K562 (cell line): Measurements from ENCODE around the gene EME2. TPM values are rescaled to one million over a fixed set of nuclear protein-coding genes. Genes with fewer than 3 reads are reported as not detected.
A peak's percentile ranks its signal among the peaks of the same experiment; 100 is the strongest.

Experiments
- ATF7 ChIP-seq: fragments of 450-650 bp; IDR thresholded peaks from 2 replicates; pipeline ENCODE4 v1.7.1; 2014; ENCODE audit warnings: mild to moderate bottlenecking, moderate library complexity
- GTF2E2 ChIP-seq: fragments of 200-800 bp; sonication (Bioruptor generic); IDR thresholded peaks from 2 replicates; pipeline ENCODE4 v1.6.1; 2016; ENCODE audit warnings: missing genetic modification characterization, missing compliant biosample characterization
- MAX ChIP-seq: sonication (generic); formaldehyde crosslinking; IDR thresholded peaks from 2 replicates; pipeline ENCODE4 v1.9.0; 2022; ENCODE audit warnings: mild to moderate bottlenecking, missing genetic modification reagents
- MLX ChIP-seq, 2 experiments: fragments of 450-650 bp in 1 of 2; sonication (generic) in 1 of 2; formaldehyde crosslinking; conservative IDR thresholded peaks; 2 replicates each; pipeline versions ENCODE4 v1.4.0 to v1.8.1; 2020 to 2022; ENCODE audit warnings: mild to moderate bottlenecking in 1 of 2, missing genetic modification reagents in 1 of 2
- SIN3A ChIP-seq, 2 experiments: fragments of 150-350 bp in 1 of 2; IDR thresholded peaks; 2 replicates each; pipeline ENCODE4 v1.6.1; 2011 to 2016; ENCODE audit warnings: borderline replicate concordance in 2 of 2, low read depth in 2 of 2, low read length in 2 of 2, mild to moderate bottlenecking in 2 of 2, moderate library complexity in 2 of 2; ENCODE audit not compliant: control insufficient read depth in 1 of 2
- WHSC1 ChIP-seq: IDR thresholded peaks from one replicate; pipeline ENCODE4 v1.6.1; 2012; ENCODE audit warnings: low read length, control low read depth, inconsistent platforms
- ZNF232 ChIP-seq: sonication (generic); formaldehyde crosslinking; IDR thresholded peaks from 2 replicates; pipeline ENCODE4 v1.8.0; 2022; ENCODE audit warnings: mild to moderate bottlenecking, missing genetic modification reagents
- ZNF280A ChIP-seq: fragments of 450-650 bp; IDR thresholded peaks from 2 replicates; pipeline ENCODE4 v1.6.1; 2018; ENCODE audit warnings: mild to moderate bottlenecking, low read depth; ENCODE audit not compliant: partially characterized antibody
- ZNF431 ChIP-seq: sonication (generic); formaldehyde crosslinking; IDR thresholded peaks from 2 replicates; pipeline ENCODE4 v1.8.0; 2022; ENCODE audit warnings: mild to moderate bottlenecking, missing genetic modification reagents
- ZNF592 ChIP-seq: fragments of 450-650 bp; IDR thresholded peaks from 2 replicates; pipeline ENCODE4 v1.6.1; 2017; ENCODE audit warnings: antibody characterized with exemption, mild to moderate bottlenecking
- polyA plus RNA-seq, 8 experiments: library from polyadenylated mRNA; depleted of rRNA in 4 of 8; stranded (reverse) in 5 of 8; unstranded in 3 of 8; fragments of >200 nt; fragmentation: Nextera tagmentation in 2 of 8; fragmentation: Illumina TruSeq in 1 of 8; extraction: Ambion mirVana in 2 of 8; extraction: Trizol in 1 of 8; gene quantifications; 2 replicates each; pipeline versions ENCODE4 v1.2.1 to v1.2.3, GENCODE V29; 2011 to 2014; ENCODE audit warnings: inconsistent platforms in 1 of 8, missing spikeins in 1 of 8
- total RNA-seq, 7 experiments: library from RNA; depleted of rRNA in 6 of 7; stranded (reverse); fragments of >200 nt in 6 of 7; fragmentation: Illumina TruSeq in 2 of 7; extraction: Trizol in 2 of 7; gene quantifications; 2 replicates each; pipeline versions ENCODE4 v1.2.1 to v1.2.3, GENCODE V29; 2011 to 2021; ENCODE audit warnings: low replicate concordance in 1 of 7

The EME2 gene
- total and polyA plus RNA-seq, 9 of the 15 experiments (the other 6 are each of a cell fraction or from before 2014, with no cell fraction given), result 0.35 to 19.9 (median 3.5) TPM

GRCh38 chr16:1772362-1772907, at the start of gene EME2 (continued):
- TF ChIP-seq WHSC1 (no peak), ATF7 (no peak), ZNF232 (0 out of 2 replicates have a peak, but pooled peaks have one; percentile 8), MLX (CRISPR knock-in tag; conservative IDR thresholded peaks at IDR 0.05) (0 out of 4 replicates have a peak, but pooled peaks of 1 of the 2 experiments have one; percentile 16), SIN3A (IDR thresholded peaks at IDR 0.05; ENCODE audit: borderline replicate concordance in 2 of 2, control insufficient read depth in 1 of 2, low read depth in 2 of 2, low read length in 2 of 2) (0 out of 4 replicates have a peak, but pooled peaks of 1 of the 2 experiments have one; percentile 46), GTF2E2 (tag) (no peak), MAX (CRISPR knock-in tag) (no peak), ZNF280A (no peak), ZNF431 (CRISPR knock-in tag) (0 out of 2 replicates have a peak, but pooled peaks have one; percentile 59), ZNF592 (0 out of 2 replicates have a peak, but pooled peaks have one; percentile 14)
